ENCODE results near the gene CCDC177.

Gene CCDC177

GRCh38 chr14:69529563-69529962 lies 45.1 kb downstream of the CCDC177 start:
- no peak for DNase-seq (ENCODE audit: low read depth in 2 of 2)

- DNase-seq (ENCODE audit: low read depth in 2 of 2), result no peak
These were observed 45.7 kb downstream of the CCDC177 start for GRCh38 chr14:69528930-69529329.

- DNase-seq (ENCODE audit: low read depth in 2 of 2), result no peak
These were observed 46.5 kb downstream of the CCDC177 start for GRCh38 chr14:69528143-69528542.

GRCh38 chr14:69527635-69528034 lies 47.0 kb downstream of the CCDC177 start:
- DNase-seq (ENCODE audit: low read depth in 2 of 2), result no peak

- no peak for DNase-seq (ENCODE audit: low read depth in 2 of 2)
These were observed 48.8 kb downstream of the CCDC177 start for GRCh38 chr14:69525896-69526295.

- DNase-seq (ENCODE audit: low read depth in 2 of 2), result no peak
These were observed 52.6 kb downstream of the CCDC177 start for GRCh38 chr14:69522026-69522425.
